Activated effector memory CD4-positive, alpha-beta T cell treated with anti-CD3 and anti-CD28 coated beads, Interleukin-2, amount 50 U/mL, for 16 hours (primary cell): ENCODE data around the gene TMEM108.

Experiments used
- DNase-seq: peaks from one replicate; pipeline ENCODE4 v3.0.0-alpha.2; 2020

The TMEM108 gene

GRCh38 chr3:133429063-133429462 lies 390.9 kb downstream of the TMEM108 start:
- DNase-seq = no peak

GRCh38 chr3:133439563-133439962 lies 401.4 kb downstream of the TMEM108 start:
- DNase-seq = no peak

GRCh38 chr3:133440652-133441051 lies 402.5 kb downstream of the TMEM108 start:
- DNase-seq = no peak

- DNase-seq = peak; percentile 63
Measured at GRCh38 chr3:133441867-133442270, 403.7 kb downstream of the TMEM108 start.

GRCh38 chr3:133442518-133442917 lies 404.3 kb downstream of the TMEM108 start:
- DNase-seq = no peak

- no peak for DNase-seq
Measured at GRCh38 chr3:133443649-133444422, 405.6 kb downstream of the TMEM108 start.

- DNase-seq = no peak
Measured at GRCh38 chr3:133444423-133444774, 406.2 kb downstream of the TMEM108 start.

- DNase-seq = no peak
Measured at GRCh38 chr3:133445108-133445507, 406.9 kb downstream of the TMEM108 start.
